A549 (cell line): ENCODE results near the gene TRIP13. TPM values are rescaled to one million over a fixed set of nuclear protein-coding genes. Genes with fewer than 3 reads are reported as not detected.
A peak's percentile ranks its signal among the peaks of the same experiment; 100 is the strongest.

Source experiments
- ATAC-seq, 2 experiments: fragments of 200-7000 bp in 1 of 2; fragments of >200 bp in 1 of 2; cut with Nextera tagmentation in 1 of 2; cut with Tn5 transposase in 1 of 2; 3 replicates each; pipeline versions ENCODE4 v1.8.0 to v1.9.1; 2018 to 2020; ENCODE audit warnings: mild to moderate bottlenecking in 1 of 2, moderate library complexity in 1 of 2
- CTCF ChIA-PET: fragments of 300-600 bp; sonication (Branson Sonifier 250); formaldehyde crosslinking; extraction: SDS; loops from one replicate; lab custom pipeline; 2021; ENCODE audit warnings: antibody characterized with exemption, inconsistent platforms; lab: Yijun Ruan, JAX
- POLR2A ChIA-PET: fragments of 350-600 bp; formaldehyde crosslinking; extraction: SDS; loops from one replicate; lab custom pipeline; 2021; ENCODE audit warnings: antibody characterized with exemption, inconsistent platforms; lab: Yijun Ruan, JAX
- DNase-seq, 2 experiments: peaks; one replicate each; pipeline versions ENCODE4 v3.0.0 to v3.0.0-alpha.2; 2011 to 2016; ENCODE audit warnings: low read depth in 1 of 2, low spot score in 1 of 2
- FAIRE-seq: peaks from 2 replicates; lab custom pipeline; 2011; peaks lifted over from hg19 to GRCh38; lab: Jason Lieb, UNC
- H3K27ac ChIP-seq, 2 experiments: fragments of >200 bp; sonication (Bioruptor Twin); formaldehyde crosslinking; 3 replicates each; pipeline ENCODE4 v1.5.1; 2016 to 2017
- H3K4me1 ChIP-seq: fragments of >200 bp; sonication (Bioruptor Twin); formaldehyde crosslinking; 3 replicates; pipeline ENCODE4 v1.6.1; 2016
- H3K4me2 ChIP-seq: fragments of >200 bp; sonication (Bioruptor Twin); formaldehyde crosslinking; 3 replicates; pipeline ENCODE4 v1.6.1; 2016
- H3K4me3 ChIP-seq: fragments of >200 bp; sonication (Bioruptor Twin); formaldehyde crosslinking; 3 replicates; pipeline ENCODE4 v1.5.1; 2016
- H3K9me3 ChIP-seq: fragments of >200 bp; sonication (Bioruptor Twin); formaldehyde crosslinking; 3 replicates; pipeline ENCODE4 v1.6.1; 2016
- BHLHE40 ChIP-seq: IDR thresholded peaks from 2 replicates; pipeline ENCODE4 v1.6.1; 2012; ENCODE audit warnings: low read depth, low read length, inconsistent platforms
- CEBPB ChIP-seq, 2 experiments: fragments of >200 bp in 1 of 2; sonication (Bioruptor Twin) in 1 of 2; formaldehyde crosslinking in 1 of 2; IDR thresholded peaks; 2 replicates each; pipeline ENCODE4 v1.6.1; 2012 to 2016
- CHD2 ChIP-seq: fragments of 150-350 bp; IDR thresholded peaks from 2 replicates; pipeline ENCODE4 v1.6.1; 2014; ENCODE audit warnings: low read length; ENCODE audit not compliant: partially characterized antibody
- EHMT2 ChIP-seq: fragments of 200-600 bp; sonication (generic); IDR thresholded peaks from 2 replicates; pipeline ENCODE4 v1.6.1; 2016; ENCODE audit warnings: antibody characterized with exemption, low read depth, mild to moderate bottlenecking, moderate library complexity
- ELK1 ChIP-seq: fragments of 150-350 bp; IDR thresholded peaks from 2 replicates; pipeline ENCODE4 v1.6.1; 2014; ENCODE audit warnings: low read depth, mild to moderate bottlenecking, low read length
- EP300 ChIP-seq, 2 experiments: fragments of >200 bp; sonication (Bioruptor Twin); formaldehyde crosslinking; IDR thresholded peaks; 2 replicates in 1 of 2; 3 replicates in 1 of 2; pipeline ENCODE4 v1.6.1; 2016 to 2017
- FOSB ChIP-seq: fragments of 250-450 bp; sonication (Bioruptor Pico); IDR thresholded peaks from 2 replicates; pipeline ENCODE4 v1.5.0; 2020; ENCODE audit warnings: mild to moderate bottlenecking, moderate library complexity
- GATA3 ChIP-seq: IDR thresholded peaks from 2 replicates; pipeline ENCODE4 v1.6.1; 2012; ENCODE audit warnings: borderline replicate concordance
- HOXB5 ChIP-seq: fragments of 250-450 bp; sonication (Bioruptor Pico); IDR thresholded peaks from 2 replicates; pipeline ENCODE4 v1.5.0; 2020; ENCODE audit warnings: mild to moderate bottlenecking, moderate library complexity
- JUNB ChIP-seq: fragments of >200 bp; sonication (Bioruptor Twin); formaldehyde crosslinking; IDR thresholded peaks from 2 replicates; pipeline ENCODE4 v1.6.1; 2016
- KDM5A ChIP-seq: fragments of 200-600 bp; sonication (generic); IDR thresholded peaks from 2 replicates; pipeline ENCODE4 v1.6.1; 2016; ENCODE audit warnings: antibody characterized with exemption, mild to moderate bottlenecking
- MAFK ChIP-seq: fragments of 450-650 bp; IDR thresholded peaks from 2 replicates; pipeline ENCODE4 v1.6.1; 2014; ENCODE audit not compliant: partially characterized antibody
- MAZ ChIP-seq: fragments of 150-350 bp; IDR thresholded peaks from 2 replicates; pipeline ENCODE4 v1.6.1; 2014; ENCODE audit warnings: antibody characterized with exemption, low read depth, low read length, borderline replicate concordance
- NFE2L2 ChIP-seq: fragments of 150-350 bp; conservative IDR thresholded peaks from 2 replicates; pipeline ENCODE4 v1.6.1; 2014; ENCODE audit warnings: low read length
- PBX3 ChIP-seq: IDR thresholded peaks from 2 replicates; pipeline ENCODE4 v1.6.1; 2012
- RAD21 ChIP-seq, 2 experiments: fragments of >200 bp in 1 of 2; sonication (Bioruptor Twin) in 1 of 2; formaldehyde crosslinking in 1 of 2; IDR thresholded peaks in 1 of 2; conservative IDR thresholded peaks in 1 of 2; 2 replicates in 1 of 2; 3 replicates in 1 of 2; pipeline ENCODE4 v1.6.1; 2012 to 2018; ENCODE audit warnings: inconsistent platforms in 1 of 2
- RCOR1 ChIP-seq: fragments of 150-350 bp; IDR thresholded peaks from 2 replicates; pipeline ENCODE4 v1.6.1; 2014; ENCODE audit warnings: antibody characterized with exemption, low read length, low read depth
- RFX5 ChIP-seq: fragments of 450-650 bp; IDR thresholded peaks from 2 replicates; pipeline ENCODE4 v1.7.1; 2014; ENCODE audit warnings: antibody characterized with exemption, mild to moderate bottlenecking, moderate library complexity
- SMC3 ChIP-seq: fragments of >200 bp; sonication (Bioruptor Twin); formaldehyde crosslinking; IDR thresholded peaks from 3 replicates; pipeline ENCODE4 v1.6.1; 2018; ENCODE audit warnings: inconsistent platforms
- SREBF2 ChIP-seq: fragments of 450-650 bp; IDR thresholded peaks from 2 replicates; pipeline ENCODE4 v1.6.1; 2014; ENCODE audit warnings: mild to moderate bottlenecking, moderate library complexity
- USF2 ChIP-seq: fragments of 450-650 bp; IDR thresholded peaks from 2 replicates; pipeline ENCODE4 v1.6.1; 2014; ENCODE audit warnings: antibody characterized with exemption
- ZC3H11A ChIP-seq: fragments of 450-650 bp; IDR thresholded peaks from 2 replicates; pipeline ENCODE4 v1.6.1; 2014; ENCODE audit warnings: antibody characterized with exemption, mild to moderate bottlenecking
- ZSCAN20 ChIP-seq: fragments of 250-450 bp; sonication (Bioruptor Pico); IDR thresholded peaks from 2 replicates; pipeline ENCODE4 v1.8.0; 2022; ENCODE audit warnings: mild to moderate bottlenecking, moderate library complexity
- WGBS: methylation state at CpG from one replicate; pipeline ENCODE4 v1.1.6; 2017; ENCODE audit errors: missing lambda C conversion rate; 5-methylcytosine and 5-hydroxymethylcytosine counted together
- polyA plus RNA-seq, 4 experiments: library from polyadenylated mRNA; depleted of rRNA in 3 of 4; stranded (reverse); fragments of >200 nt; fragmentation: RNase III in 1 of 4; extraction: RNeasy Plus Mini Kit Qiagen cat#74134 plus additional on column Dnase treatment in 1 of 4; gene quantifications; 2 replicates in 3 of 4; 3 replicates in 1 of 4; pipeline ENCODE4 v1.2.3, GENCODE V29; 2011 to 2017

TRIP13 gene
- polyA plus RNA-seq, 2 of the 4 experiments (the other 2 are of a cell fraction): 54.0 to 62.4 TPM

GRCh38 chr5:952597-953271 lies 60.0 kb downstream of the TRIP13 start:
- ATAC-seq (no peak), FAIRE-seq (no peak), DNase-seq (no peak)
- Histone ChIP-seq H3K4me3 (no peak overlapping the region), H3K4me1 (peaks cover 35% of the 10 kb centered on the region), H3K27ac (no peak overlapping the region), H3K4me2 (no peak overlapping the region), H3K9me3 (peaks cover 6% of the 10 kb centered on the region; the same call in 1 of the 3 replicates)
- 83% methylated on average over 9 of the region's 13 CpGs for WGBS
- TF ChIP-seq CHD2: no peak
- no peak for TF ChIP-seq KDM5A
- TF ChIP-seq ZSCAN20 (CRISPR knock-in tag): no peak
- no peak for TF ChIP-seq JUNB
- no peak for TF ChIP-seq SMC3
- TF ChIP-seq CEBPB (IDR thresholded peaks at IDR 0.05): no peak
- TF ChIP-seq PBX3: no peak
- no peak for TF ChIP-seq ELK1
- TF ChIP-seq RAD21 (conservative IDR thresholded peaks at IDR 0.05 in 1 of 2, IDR thresholded peaks at IDR 0.05 in 1 of 2): no peak
- no peak for TF ChIP-seq RFX5
- no peak for TF ChIP-seq HOXB5 (CRISPR knock-in tag)
- no peak for TF ChIP-seq ZC3H11A
- TF ChIP-seq RCOR1: no peak
- TF ChIP-seq SREBF2: no peak
- TF ChIP-seq EP300 (IDR thresholded peaks at IDR 0.05): no peak
- TF ChIP-seq MAZ: no peak
- CTCF ChIA-PET: interaction anchor here (0.9 to 1.8 kb wide), 4 partner anchors 21 to 688 kb away, joined by 3 to 8 read pairs (median 4); no protein-coding TSS in a partner anchor
- POLR2A ChIA-PET: no interaction called here

- ATAC-seq: 0 out of 6 replicates have a peak, but pooled peaks of 1 of the 2 experiments have one; percentile 7
- Histone ChIP-seq H3K4me3 (no peak overlapping the region), H3K4me1 (peaks cover 45% of the 10 kb centered on the region), H3K27ac (peak overlapping the region in 1 of 2 experiments; percentile 57; a peak in 2 of 6 replicates), H3K4me2 (no peak overlapping the region), H3K9me3 (peaks cover 6% of the 10 kb centered on the region; the same call in 1 of the 3 replicates)
- DNase-seq: peak in 1 of 2 experiments; percentile 42
- TF ChIP-seq MAFK (peak; percentile 24), USF2 (no peak), FOSB (no peak), BHLHE40 (no peak), GATA3 (no peak), SMC3 (no peak), EHMT2 (no peak), NFE2L2 (no peak), PBX3 (no peak)
- POLR2A ChIA-PET: no interaction called here
- CTCF ChIA-PET: interaction anchor here (0.6 to 1.8 kb wide), 7 partner anchors 30 to 215 kb away, joined by 3 to 7 read pairs (median 4); no protein-coding TSS in a partner anchor
- FAIRE-seq: no peak
- 86% methylated on average over 19 of the region's 24 CpGs for WGBS
These were observed 61.1 kb downstream of the TRIP13 start for GRCh38 chr5:953535-954449.
